ENCODE results near the gene VSIR.

The VSIR gene

GRCh38 chr10:71746344-71747037, 26.8 kb downstream of the VSIR start:
- DNase-seq = no peak

GRCh38 chr10:71745664-71746250, 27.6 kb downstream of the VSIR start:
- DNase-seq = no peak

GRCh38 chr10:71744897-71745663, 28.2 kb downstream of the VSIR start:
- no peak for DNase-seq

GRCh38 chr10:71743866-71744265, 29.5 kb downstream of the VSIR start:
- no peak for DNase-seq

GRCh38 chr10:71743089-71743838, 30.1 kb downstream of the VSIR start:
- DNase-seq = no peak

GRCh38 chr10:71742301-71743088, 30.8 kb downstream of the VSIR start:
- DNase-seq = no peak

GRCh38 chr10:71741671-71742070, 31.6 kb downstream of the VSIR start:
- DNase-seq = no peak

GRCh38 chr10:71741029-71741428, 32.3 kb downstream of the VSIR start:
- DNase-seq = no peak

- DNase-seq = no peak
Observed at GRCh38 chr10:71740069-71740653, 33.2 kb downstream of the VSIR start.

GRCh38 chr10:71739358-71739900, 33.9 kb downstream of the VSIR start:
- DNase-seq = no peak

GRCh38 chr10:71737834-71738197, 35.5 kb downstream of the VSIR start:
- DNase-seq = no peak

GRCh38 chr10:71737001-71737833, 36.1 kb downstream of the VSIR start:
- DNase-seq = no peak

- DNase-seq = no peak
Observed at GRCh38 chr10:71736570-71736952, 36.8 kb downstream of the VSIR start.

GRCh38 chr10:71735709-71736569, 37.4 kb downstream of the VSIR start:
- DNase-seq = peak; percentile 62

GRCh38 chr10:71734797-71735196, 38.5 kb downstream of the VSIR start:
- DNase-seq = no peak

- no peak for DNase-seq
Observed at GRCh38 chr10:71731791-71732190, 41.5 kb downstream of the VSIR start.

- DNase-seq = no peak
Observed at GRCh38 chr10:71729161-71729636, 44.1 kb downstream of the VSIR start.

GRCh38 chr10:71727738-71728737, 45.3 kb downstream of the VSIR start:
- peak; percentile 58 for DNase-seq

Data from activated CD4-positive, alpha-beta T cell treated with anti-CD3 and anti-CD28 coated beads, Interleukin-2, Interleukin-6, amounts not matched to agents 100 ng/mL and 50 ng/mL, durations not matched to agents 16 hours and 8 hours (primary cell).